GM21723 (cell line): ENCODE data around the gene EHD1.

ENCODE experiments used
- ATAC-seq: cut with Tn5 transposase; IDR thresholded peaks from one replicate; pipeline ENCODE4 v1.9.1; 2021; ENCODE audit warnings: mild to moderate bottlenecking, moderate library complexity; ENCODE audit not compliant: unreplicated experiment

The EHD1 gene

GRCh38 chr11:64910451-64911093, 32.2 kb upstream of the EHD1 start:
- no peak for ATAC-seq

GRCh38 chr11:64909653-64910343, 31.4 kb upstream of the EHD1 start:
- no peak for ATAC-seq

GRCh38 chr11:64908766-64909165, 30.3 kb upstream of the EHD1 start:
- ATAC-seq: no peak

GRCh38 chr11:64906314-64906635, 27.9 kb upstream of the EHD1 start:
- no peak for ATAC-seq

- no peak for ATAC-seq
Observed at GRCh38 chr11:64905516-64906313, 27.3 kb upstream of the EHD1 start.

GRCh38 chr11:64903291-64903833, 24.9 kb upstream of the EHD1 start:
- ATAC-seq: no peak

- ATAC-seq: no peak
Observed at GRCh38 chr11:64902102-64902900, 23.9 kb upstream of the EHD1 start.

GRCh38 chr11:64900774-64901173, 22.4 kb upstream of the EHD1 start:
- ATAC-seq: no peak

- ATAC-seq: no peak
Observed at GRCh38 chr11:64900263-64900678, 21.9 kb upstream of the EHD1 start.

GRCh38 chr11:64898541-64898940, 20.1 kb upstream of the EHD1 start:
- ATAC-seq: no peak

GRCh38 chr11:64898076-64898445, 19.6 kb upstream of the EHD1 start:
- no peak for ATAC-seq

- no peak for ATAC-seq
Observed at GRCh38 chr11:64897381-64898075, 19.1 kb upstream of the EHD1 start.

GRCh38 chr11:64896448-64897022, 18.1 kb upstream of the EHD1 start:
- no peak for ATAC-seq

GRCh38 chr11:64894812-64895452, 16.5 kb upstream of the EHD1 start:
- ATAC-seq: no peak

- peak; percentile 66 for ATAC-seq
Observed at GRCh38 chr11:64894070-64894811, 15.8 kb upstream of the EHD1 start.

- ATAC-seq: no peak
Observed at GRCh38 chr11:64893194-64894069, 15.0 kb upstream of the EHD1 start.

GRCh38 chr11:64892838-64893193, 14.4 kb upstream of the EHD1 start:
- ATAC-seq: no peak

- ATAC-seq: no peak
Observed at GRCh38 chr11:64892411-64892831, 14.0 kb upstream of the EHD1 start.
